ENCODE results near the gene PCDH12. TPM values are rescaled to one million over a fixed set of nuclear protein-coding genes. Genes with fewer than 3 reads are reported as not detected.

The PCDH12 gene
- total and polyA plus RNA-seq, 2 donors (not counting 3 experiments of a cell fraction or from before 2014, with no cell fraction given) = 6.2 to 20.4 TPM

DNA sequence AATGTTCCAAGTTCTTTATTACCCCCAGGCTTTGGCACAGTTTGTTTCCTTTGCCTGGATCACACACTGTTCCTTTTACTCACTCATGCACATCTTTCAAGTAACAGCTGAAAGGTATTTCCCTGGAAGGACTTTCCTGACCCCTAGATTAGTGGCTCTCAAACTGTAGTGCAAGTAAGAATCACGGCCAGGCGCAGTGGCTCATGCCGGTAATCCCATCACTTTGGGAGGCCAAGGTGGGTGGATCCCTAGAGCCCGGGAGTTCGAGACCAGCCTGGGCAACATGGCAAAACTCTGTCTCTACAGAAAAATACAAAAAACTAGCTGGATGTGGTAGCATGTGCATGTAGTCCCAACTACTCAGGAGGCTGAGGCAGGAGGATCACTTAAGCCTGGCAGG, 53.5 kb downstream of the PCDH12 start:
- H3K27ac ChIP-seq (ENCODE audit: insufficient read depth, low read depth, low read length) = no peak overlapping the region
- H3K4me2 ChIP-seq (ENCODE audit: insufficient read depth, low read length) = no peak overlapping the region
- POLR2A ChIA-PET = interaction anchor here (0.5 kb wide), 1 partner anchor 8 kb away, joined by 4 read pairs; no protein-coding TSS in a partner anchor
- H3K9me3 ChIP-seq (replicated peaks; ENCODE audit: control insufficient read depth, insufficient read depth, low read length) = no peaks in the 10 kb centered on the region
- DNase-seq (ENCODE audit: low read depth, low spot score) (no peak), FAIRE-seq (no peak)
- H3K79me2 ChIP-seq (ENCODE audit: control insufficient read depth, insufficient read depth, low read length) = no peaks in the 10 kb centered on the region
- no TSS peak for BruUV-seq (replicated peaks)
- H4K20me1 ChIP-seq (replicated peaks; ENCODE audit: control insufficient read depth, extremely low read depth, insufficient read depth, low read length) = no peaks in the 10 kb centered on the region
- H3K27me3 ChIP-seq (ENCODE audit: control insufficient read depth in 2 of 2, insufficient read depth in 2 of 2, low read length in 2 of 2) = peaks cover 4 to 5% of the 10 kb centered on the region in 2 experiments
- no peak overlapping the region for H3K4me3 ChIP-seq (replicated peaks in 1 of 3; ENCODE audit: insufficient read depth in 1 of 3, low read depth in 1 of 3, low read length in 3 of 3)
- H3K9me1 ChIP-seq (replicated peaks; ENCODE audit: control insufficient read depth, extremely low read depth, insufficient read depth, low read length) = no peaks in the 10 kb centered on the region
- CTCF ChIA-PET = interaction anchor here (1.2 to 1.9 kb wide), 4 partner anchors 10 to 212 kb away, joined by 3 to 5 read pairs (median 4); no protein-coding TSS in a partner anchor
- no peak overlapping the region for H3K9ac ChIP-seq (replicated peaks; ENCODE audit: extremely low read depth, insufficient read depth, low read length)
- no peaks in the 10 kb centered on the region for H3K4me1 ChIP-seq (ENCODE audit: control insufficient read depth, extremely low read depth, insufficient read depth, low read length)
- intact Hi-C loops (cut with micrococcal nuclease) = no loop called here
- dilution Hi-C loops (cut with MboI; ENCODE audit: extremely low pct_ligation_motif_present, low sequenced_read_pairs) = no loop called here
- no peak overlapping the region for H2AFZ ChIP-seq (ENCODE audit: low read depth, low read length)
- no peaks in the 10 kb centered on the region for H3K36me3 ChIP-seq (ENCODE audit: control insufficient read depth in 2 of 2, extremely low read depth in 1 of 2, insufficient read depth in 2 of 2, low read length in 2 of 2)
- TF ChIP-seq POLR2AphosphoS5 (IDR thresholded peaks at IDR 0.05; ENCODE audit: insufficient read depth, low read depth, low read length) = no peak
- TF ChIP-seq POLR2A (IDR thresholded peaks at IDR 0.05; ENCODE audit: low read depth, low read length) = no peak
- no peak for TF ChIP-seq FOS (IDR thresholded peaks at IDR 0.05; ENCODE audit: borderline replicate concordance, insufficient read depth, low read length)
- TF ChIP-seq MYC (IDR thresholded peaks at IDR 0.05; ENCODE audit: low read depth, low read length) = no peak
- no peak for TF ChIP-seq JUN (IDR thresholded peaks at IDR 0.05; ENCODE audit: borderline replicate concordance, insufficient read depth, insufficient read length, low read depth)
- no peak for TF ChIP-seq GATA2 (IDR thresholded peaks at IDR 0.05; ENCODE audit: insufficient read depth, insufficient read length, low read depth, low read length)
- TF ChIP-seq, protein P1, sequence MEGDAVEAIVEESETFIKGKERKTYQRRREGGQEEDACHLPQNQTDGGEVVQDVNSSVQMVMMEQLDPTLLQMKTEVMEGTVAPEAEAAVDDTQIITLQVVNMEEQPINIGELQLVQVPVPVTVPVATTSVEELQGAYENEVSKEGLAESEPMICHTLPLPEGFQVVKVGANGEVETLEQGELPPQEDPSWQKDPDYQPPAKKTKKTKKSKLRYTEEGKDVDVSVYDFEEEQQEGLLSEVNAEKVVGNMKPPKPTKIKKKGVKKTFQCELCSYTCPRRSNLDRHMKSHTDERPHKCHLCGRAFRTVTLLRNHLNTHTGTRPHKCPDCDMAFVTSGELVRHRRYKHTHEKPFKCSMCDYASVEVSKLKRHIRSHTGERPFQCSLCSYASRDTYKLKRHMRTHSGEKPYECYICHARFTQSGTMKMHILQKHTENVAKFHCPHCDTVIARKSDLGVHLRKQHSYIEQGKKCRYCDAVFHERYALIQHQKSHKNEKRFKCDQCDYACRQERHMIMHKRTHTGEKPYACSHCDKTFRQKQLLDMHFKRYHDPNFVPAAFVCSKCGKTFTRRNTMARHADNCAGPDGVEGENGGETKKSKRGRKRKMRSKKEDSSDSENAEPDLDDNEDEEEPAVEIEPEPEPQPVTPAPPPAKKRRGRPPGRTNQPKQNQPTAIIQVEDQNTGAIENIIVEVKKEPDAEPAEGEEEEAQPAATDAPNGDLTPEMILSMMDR (IDR thresholded peaks at IDR 0.05; ENCODE audit: extremely low read depth in 1 of 2, insufficient read depth in 1 of 2, low read depth in 1 of 2, low read length in 2 of 2) = no peak
- TF ChIP-seq, protein P2, sequence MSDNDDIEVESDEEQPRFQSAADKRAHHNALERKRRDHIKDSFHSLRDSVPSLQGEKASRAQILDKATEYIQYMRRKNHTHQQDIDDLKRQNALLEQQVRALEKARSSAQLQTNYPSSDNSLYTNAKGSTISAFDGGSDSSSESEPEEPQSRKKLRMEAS (IDR thresholded peaks at IDR 0.05; ENCODE audit: insufficient read depth, insufficient read length) = no peak
- no peak for TF ChIP-seq EZH2 (IDR thresholded peaks at IDR 0.05; ENCODE audit: borderline replicate concordance, low read depth, low read length, severe bottlenecking)
